ENCODE results near the gene ASRGL1. TPM values are rescaled to one million over a fixed set of nuclear protein-coding genes. Genes with fewer than 3 reads are reported as not detected.

ASRGL1 gene
- total RNA-seq, 1 experiment from 2014 or later: 51.6 TPM

DNA sequence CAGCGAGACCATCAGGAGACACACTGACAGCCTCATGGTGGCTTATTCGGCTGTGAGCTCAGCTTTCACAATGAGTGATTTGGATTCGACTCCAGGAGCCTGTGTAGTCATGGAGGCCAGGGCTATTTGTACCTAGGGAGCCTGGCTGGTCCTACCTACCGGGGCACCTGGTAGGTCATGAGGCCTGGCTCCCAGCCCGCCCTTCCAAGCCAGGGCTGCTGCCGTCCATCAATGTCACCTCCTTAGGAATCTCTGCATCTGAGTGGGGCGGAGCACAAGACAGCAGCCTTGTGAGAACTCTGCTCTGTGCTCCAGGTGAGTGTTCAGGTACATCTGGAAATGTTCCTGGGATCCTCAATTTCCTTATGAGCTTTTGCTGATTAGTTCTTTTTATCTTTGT lies 38.3 kb upstream of the ASRGL1 start, which contains the start of gene SCGB1D4 (continued):
- TF ChIP-seq, protein P1, sequence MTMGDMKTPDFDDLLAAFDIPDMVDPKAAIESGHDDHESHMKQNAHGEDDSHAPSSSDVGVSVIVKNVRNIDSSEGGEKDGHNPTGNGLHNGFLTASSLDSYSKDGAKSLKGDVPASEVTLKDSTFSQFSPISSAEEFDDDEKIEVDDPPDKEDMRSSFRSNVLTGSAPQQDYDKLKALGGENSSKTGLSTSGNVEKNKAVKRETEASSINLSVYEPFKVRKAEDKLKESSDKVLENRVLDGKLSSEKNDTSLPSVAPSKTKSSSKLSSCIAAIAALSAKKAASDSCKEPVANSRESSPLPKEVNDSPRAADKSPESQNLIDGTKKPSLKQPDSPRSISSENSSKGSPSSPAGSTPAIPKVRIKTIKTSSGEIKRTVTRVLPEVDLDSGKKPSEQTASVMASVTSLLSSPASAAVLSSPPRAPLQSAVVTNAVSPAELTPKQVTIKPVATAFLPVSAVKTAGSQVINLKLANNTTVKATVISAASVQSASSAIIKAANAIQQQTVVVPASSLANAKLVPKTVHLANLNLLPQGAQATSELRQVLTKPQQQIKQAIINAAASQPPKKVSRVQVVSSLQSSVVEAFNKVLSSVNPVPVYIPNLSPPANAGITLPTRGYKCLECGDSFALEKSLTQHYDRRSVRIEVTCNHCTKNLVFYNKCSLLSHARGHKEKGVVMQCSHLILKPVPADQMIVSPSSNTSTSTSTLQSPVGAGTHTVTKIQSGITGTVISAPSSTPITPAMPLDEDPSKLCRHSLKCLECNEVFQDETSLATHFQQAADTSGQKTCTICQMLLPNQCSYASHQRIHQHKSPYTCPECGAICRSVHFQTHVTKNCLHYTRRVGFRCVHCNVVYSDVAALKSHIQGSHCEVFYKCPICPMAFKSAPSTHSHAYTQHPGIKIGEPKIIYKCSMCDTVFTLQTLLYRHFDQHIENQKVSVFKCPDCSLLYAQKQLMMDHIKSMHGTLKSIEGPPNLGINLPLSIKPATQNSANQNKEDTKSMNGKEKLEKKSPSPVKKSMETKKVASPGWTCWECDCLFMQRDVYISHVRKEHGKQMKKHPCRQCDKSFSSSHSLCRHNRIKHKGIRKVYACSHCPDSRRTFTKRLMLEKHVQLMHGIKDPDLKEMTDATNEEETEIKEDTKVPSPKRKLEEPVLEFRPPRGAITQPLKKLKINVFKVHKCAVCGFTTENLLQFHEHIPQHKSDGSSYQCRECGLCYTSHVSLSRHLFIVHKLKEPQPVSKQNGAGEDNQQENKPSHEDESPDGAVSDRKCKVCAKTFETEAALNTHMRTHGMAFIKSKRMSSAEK (CRISPR knock-in tag; IDR thresholded peaks at IDR 0.05; ENCODE audit: borderline replicate concordance): no peak
- TF ChIP-seq ZNF232 (CRISPR knock-in tag; IDR thresholded peaks at IDR 0.05): no peak

DNA sequence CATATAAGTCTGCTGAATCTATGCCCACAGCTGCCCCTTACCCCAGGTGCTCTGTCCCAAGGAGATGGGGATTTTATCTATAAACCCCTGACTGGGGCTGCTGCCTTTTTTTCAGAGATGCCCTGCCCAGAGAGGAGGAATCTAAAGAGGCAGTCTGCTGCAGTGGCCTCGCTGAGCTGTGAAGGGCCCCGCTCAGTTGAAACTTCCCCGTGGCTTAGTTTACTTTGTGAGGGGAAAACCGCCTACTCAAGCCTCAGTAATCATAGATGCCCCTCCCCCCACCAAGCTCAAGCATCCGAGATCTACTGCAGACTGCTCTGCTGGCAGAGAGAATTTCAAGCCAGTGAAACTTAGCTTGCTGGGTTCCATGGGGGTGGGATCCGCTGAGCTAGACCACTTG lies 31.0 kb upstream of the ASRGL1 start:
- H3K4me1 Mint-ChIP-seq: no peaks in the 10 kb centered on the region
- no peak overlapping the region for H3K27ac Mint-ChIP-seq
- CTCF ChIA-PET: interaction anchor here (0.7 to 1.6 kb wide), 7 partner anchors 9 to 436 kb away, joined by 3 to 9 read pairs (median 4); no protein-coding TSS in a partner anchor
- H3K36me3 Mint-ChIP-seq: peaks cover 6% of the 10 kb centered on the region; the same call in 1 of the 2 replicates
- no peak overlapping the region for H3K4me3 Mint-ChIP-seq
- H3K9me3 Mint-ChIP-seq: peaks cover 23% of the 10 kb centered on the region
- peaks cover 5% of the 10 kb centered on the region for H3K27me3 Mint-ChIP-seq (ENCODE audit: low read depth)
- DNase-seq (ENCODE audit: low spot score) (no peak), ATAC-seq (no peak)
- POLR2A ChIA-PET: no interaction called here
- TF ChIP-seq ELF4 (CRISPR knock-in tag; IDR thresholded peaks at IDR 0.05; ENCODE audit: low read depth) (no peak), ZNF671 (CRISPR knock-in tag; IDR thresholded peaks at IDR 0.05) (no peak), GRHL2 (CRISPR knock-in tag; IDR thresholded peaks at IDR 0.05; ENCODE audit: insufficient replicate concordance, severe bottlenecking) (no peak), SOX15 (CRISPR knock-in tag; IDR thresholded peaks at IDR 0.05) (no peak), SMAD4 (CRISPR knock-in tag; IDR thresholded peaks at IDR 0.05) (no peak), ZNF232 (CRISPR knock-in tag; IDR thresholded peaks at IDR 0.05) (no peak), ZNF263 (CRISPR knock-in tag; IDR thresholded peaks at IDR 0.05; ENCODE audit: low read depth) (no peak)
- TF ChIP-seq, protein P1 (CRISPR knock-in tag; IDR thresholded peaks at IDR 0.05; ENCODE audit: borderline replicate concordance): no peak
- TF ChIP-seq, protein P2, sequence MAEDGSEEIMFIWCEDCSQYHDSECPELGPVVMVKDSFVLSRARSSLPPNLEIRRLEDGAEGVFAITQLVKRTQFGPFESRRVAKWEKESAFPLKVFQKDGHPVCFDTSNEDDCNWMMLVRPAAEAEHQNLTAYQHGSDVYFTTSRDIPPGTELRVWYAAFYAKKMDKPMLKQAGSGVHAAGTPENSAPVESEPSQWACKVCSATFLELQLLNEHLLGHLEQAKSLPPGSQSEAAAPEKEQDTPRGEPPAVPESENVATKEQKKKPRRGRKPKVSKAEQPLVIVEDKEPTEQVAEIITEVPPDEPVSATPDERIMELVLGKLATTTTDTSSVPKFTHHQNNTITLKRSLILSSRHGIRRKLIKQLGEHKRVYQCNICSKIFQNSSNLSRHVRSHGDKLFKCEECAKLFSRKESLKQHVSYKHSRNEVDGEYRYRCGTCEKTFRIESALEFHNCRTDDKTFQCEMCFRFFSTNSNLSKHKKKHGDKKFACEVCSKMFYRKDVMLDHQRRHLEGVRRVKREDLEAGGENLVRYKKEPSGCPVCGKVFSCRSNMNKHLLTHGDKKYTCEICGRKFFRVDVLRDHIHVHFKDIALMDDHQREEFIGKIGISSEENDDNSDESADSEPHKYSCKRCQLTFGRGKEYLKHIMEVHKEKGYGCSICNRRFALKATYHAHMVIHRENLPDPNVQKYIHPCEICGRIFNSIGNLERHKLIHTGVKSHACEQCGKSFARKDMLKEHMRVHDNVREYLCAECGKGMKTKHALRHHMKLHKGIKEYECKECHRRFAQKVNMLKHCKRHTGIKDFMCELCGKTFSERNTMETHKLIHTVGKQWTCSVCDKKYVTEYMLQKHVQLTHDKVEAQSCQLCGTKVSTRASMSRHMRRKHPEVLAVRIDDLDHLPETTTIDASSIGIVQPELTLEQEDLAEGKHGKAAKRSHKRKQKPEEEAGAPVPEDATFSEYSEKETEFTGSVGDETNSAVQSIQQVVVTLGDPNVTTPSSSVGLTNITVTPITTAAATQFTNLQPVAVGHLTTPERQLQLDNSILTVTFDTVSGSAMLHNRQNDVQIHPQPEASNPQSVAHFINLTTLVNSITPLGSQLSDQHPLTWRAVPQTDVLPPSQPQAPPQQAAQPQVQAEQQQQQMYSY (CRISPR knock-in tag; IDR thresholded peaks at IDR 0.05): no peak
- TF ChIP-seq, protein P3, sequence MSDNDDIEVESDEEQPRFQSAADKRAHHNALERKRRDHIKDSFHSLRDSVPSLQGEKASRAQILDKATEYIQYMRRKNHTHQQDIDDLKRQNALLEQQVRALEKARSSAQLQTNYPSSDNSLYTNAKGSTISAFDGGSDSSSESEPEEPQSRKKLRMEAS (CRISPR knock-in tag; IDR thresholded peaks at IDR 0.05): no peak
- TF ChIP-seq, protein P4, sequence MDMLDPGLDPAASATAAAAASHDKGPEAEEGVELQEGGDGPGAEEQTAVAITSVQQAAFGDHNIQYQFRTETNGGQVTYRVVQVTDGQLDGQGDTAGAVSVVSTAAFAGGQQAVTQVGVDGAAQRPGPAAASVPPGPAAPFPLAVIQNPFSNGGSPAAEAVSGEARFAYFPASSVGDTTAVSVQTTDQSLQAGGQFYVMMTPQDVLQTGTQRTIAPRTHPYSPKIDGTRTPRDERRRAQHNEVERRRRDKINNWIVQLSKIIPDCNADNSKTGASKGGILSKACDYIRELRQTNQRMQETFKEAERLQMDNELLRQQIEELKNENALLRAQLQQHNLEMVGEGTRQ (CRISPR knock-in tag; IDR thresholded peaks at IDR 0.05): no peak
- TF ChIP-seq, protein P5, sequence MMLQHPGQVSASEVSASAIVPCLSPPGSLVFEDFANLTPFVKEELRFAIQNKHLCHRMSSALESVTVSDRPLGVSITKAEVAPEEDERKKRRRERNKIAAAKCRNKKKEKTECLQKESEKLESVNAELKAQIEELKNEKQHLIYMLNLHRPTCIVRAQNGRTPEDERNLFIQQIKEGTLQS (CRISPR knock-in tag; conservative IDR thresholded peaks at IDR 0.05): no peak
- TF ChIP-seq, protein P6, sequence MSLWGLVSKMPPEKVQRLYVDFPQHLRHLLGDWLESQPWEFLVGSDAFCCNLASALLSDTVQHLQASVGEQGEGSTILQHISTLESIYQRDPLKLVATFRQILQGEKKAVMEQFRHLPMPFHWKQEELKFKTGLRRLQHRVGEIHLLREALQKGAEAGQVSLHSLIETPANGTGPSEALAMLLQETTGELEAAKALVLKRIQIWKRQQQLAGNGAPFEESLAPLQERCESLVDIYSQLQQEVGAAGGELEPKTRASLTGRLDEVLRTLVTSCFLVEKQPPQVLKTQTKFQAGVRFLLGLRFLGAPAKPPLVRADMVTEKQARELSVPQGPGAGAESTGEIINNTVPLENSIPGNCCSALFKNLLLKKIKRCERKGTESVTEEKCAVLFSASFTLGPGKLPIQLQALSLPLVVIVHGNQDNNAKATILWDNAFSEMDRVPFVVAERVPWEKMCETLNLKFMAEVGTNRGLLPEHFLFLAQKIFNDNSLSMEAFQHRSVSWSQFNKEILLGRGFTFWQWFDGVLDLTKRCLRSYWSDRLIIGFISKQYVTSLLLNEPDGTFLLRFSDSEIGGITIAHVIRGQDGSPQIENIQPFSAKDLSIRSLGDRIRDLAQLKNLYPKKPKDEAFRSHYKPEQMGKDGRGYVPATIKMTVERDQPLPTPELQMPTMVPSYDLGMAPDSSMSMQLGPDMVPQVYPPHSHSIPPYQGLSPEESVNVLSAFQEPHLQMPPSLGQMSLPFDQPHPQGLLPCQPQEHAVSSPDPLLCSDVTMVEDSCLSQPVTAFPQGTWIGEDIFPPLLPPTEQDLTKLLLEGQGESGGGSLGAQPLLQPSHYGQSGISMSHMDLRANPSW (CRISPR knock-in tag; conservative IDR thresholded peaks at IDR 0.05; ENCODE audit: low read depth): no peak
- TF ChIP-seq, protein P7, sequence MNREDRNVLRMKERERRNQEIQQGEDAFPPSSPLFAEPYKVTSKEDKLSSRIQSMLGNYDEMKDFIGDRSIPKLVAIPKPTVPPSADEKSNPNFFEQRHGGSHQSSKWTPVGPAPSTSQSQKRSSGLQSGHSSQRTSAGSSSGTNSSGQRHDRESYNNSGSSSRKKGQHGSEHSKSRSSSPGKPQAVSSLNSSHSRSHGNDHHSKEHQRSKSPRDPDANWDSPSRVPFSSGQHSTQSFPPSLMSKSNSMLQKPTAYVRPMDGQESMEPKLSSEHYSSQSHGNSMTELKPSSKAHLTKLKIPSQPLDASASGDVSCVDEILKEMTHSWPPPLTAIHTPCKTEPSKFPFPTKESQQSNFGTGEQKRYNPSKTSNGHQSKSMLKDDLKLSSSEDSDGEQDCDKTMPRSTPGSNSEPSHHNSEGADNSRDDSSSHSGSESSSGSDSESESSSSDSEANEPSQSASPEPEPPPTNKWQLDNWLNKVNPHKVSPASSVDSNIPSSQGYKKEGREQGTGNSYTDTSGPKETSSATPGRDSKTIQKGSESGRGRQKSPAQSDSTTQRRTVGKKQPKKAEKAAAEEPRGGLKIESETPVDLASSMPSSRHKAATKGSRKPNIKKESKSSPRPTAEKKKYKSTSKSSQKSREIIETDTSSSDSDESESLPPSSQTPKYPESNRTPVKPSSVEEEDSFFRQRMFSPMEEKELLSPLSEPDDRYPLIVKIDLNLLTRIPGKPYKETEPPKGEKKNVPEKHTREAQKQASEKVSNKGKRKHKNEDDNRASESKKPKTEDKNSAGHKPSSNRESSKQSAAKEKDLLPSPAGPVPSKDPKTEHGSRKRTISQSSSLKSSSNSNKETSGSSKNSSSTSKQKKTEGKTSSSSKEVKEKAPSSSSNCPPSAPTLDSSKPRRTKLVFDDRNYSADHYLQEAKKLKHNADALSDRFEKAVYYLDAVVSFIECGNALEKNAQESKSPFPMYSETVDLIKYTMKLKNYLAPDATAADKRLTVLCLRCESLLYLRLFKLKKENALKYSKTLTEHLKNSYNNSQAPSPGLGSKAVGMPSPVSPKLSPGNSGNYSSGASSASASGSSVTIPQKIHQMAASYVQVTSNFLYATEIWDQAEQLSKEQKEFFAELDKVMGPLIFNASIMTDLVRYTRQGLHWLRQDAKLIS (CRISPR knock-in tag; IDR thresholded peaks at IDR 0.05; ENCODE audit: borderline replicate concordance): no peak

All from WTC11 (cell line).